Right atrium auricular region (tissue), 2 donors: ENCODE measurements around the gene GAK. TPM values are rescaled to one million over a fixed set of nuclear protein-coding genes. Genes with fewer than 3 reads are reported as not detected.

Experiments
- DNase-seq: peaks from one replicate; pipeline ENCODE4 v3.0.0-alpha.2; 2019; ENCODE audit warnings: low spot score
- H3K27ac ChIP-seq, 2 donors: fragments of 200-600 bp; sonication (generic); 1 replicate in 1 of 2; 2 replicates in 1 of 2; pipeline ENCODE4 v1.5.1; 2016 to 2019
- H3K27me3 ChIP-seq, 2 donors: fragments of 200-600 bp; sonication (generic); one replicate each; pipeline versions ENCODE4 v1.5.1 to v1.6.0; 2017 to 2019
- H3K36me3 ChIP-seq: fragments of 200-600 bp; sonication (generic); one replicate; pipeline ENCODE4 v1.5.1; 2016
- H3K4me1 ChIP-seq, 2 donors: fragments of 200-600 bp; sonication (generic); one replicate each; pipeline versions ENCODE4 v1.5.1 to v1.6.0; 2017 to 2019
- H3K4me3 ChIP-seq, 2 donors: fragments of 200-600 bp; sonication (generic); 1 replicate in 1 of 2; 2 replicates in 1 of 2; pipeline ENCODE4 v1.5.1; 2017 to 2019; ENCODE audit warnings: mild to moderate bottlenecking in 1 of 2, moderate library complexity in 1 of 2
- H3K9me3 ChIP-seq, 2 donors: fragments of 200-600 bp; sonication (generic); one replicate each; pipeline ENCODE4 v1.5.1; 2019
- total RNA-seq, 2 donors: library from RNA; depleted of rRNA; stranded (reverse); fragments of >200 nt; gene quantifications; one replicate each; pipeline ENCODE4 v1.1.0, GENCODE V29; 2016
- TF ChIP-seq, protein P1 (sequence below), 2 donors: fragments of 200-600 bp; sonication (generic); IDR thresholded peaks; one replicate each; pipeline ENCODE4 v1.5.1; 2019; ENCODE audit warnings: antibody characterized with exemption in 2 of 2

GAK gene
- total RNA-seq, 2 donors from 2014 or later, result 27.8 to 52.2 TPM

DNA sequence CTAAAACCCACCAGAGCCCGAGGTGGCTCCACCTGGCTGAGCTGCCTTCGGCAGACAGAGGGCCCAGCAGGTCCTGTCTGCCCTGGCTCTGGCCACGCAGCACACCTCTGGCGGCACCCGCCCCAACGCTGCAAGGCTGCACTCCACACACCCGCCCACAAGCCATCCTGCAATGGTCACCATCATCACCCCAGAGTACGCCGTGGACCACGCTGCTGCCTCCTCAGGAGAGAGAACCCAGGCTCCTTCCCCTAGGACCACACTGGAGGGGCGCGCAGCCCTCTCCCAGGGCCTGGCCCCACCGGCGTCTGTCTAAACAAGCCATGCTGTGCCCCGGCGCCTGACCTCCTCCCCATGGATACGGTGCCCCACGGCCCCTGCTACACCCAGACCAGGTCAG lies 66.5 kb downstream of the GAK start:
- no peak overlapping the region for H3K27ac ChIP-seq
- no peaks in the 10 kb centered on the region for H3K4me1 ChIP-seq
- H3K9me3 ChIP-seq, result no peaks in the 10 kb centered on the region
- H3K4me3 ChIP-seq, result no peak overlapping the region
- H3K27me3 ChIP-seq, result no peaks in the 10 kb centered on the region
- TF ChIP-seq, protein P1, sequence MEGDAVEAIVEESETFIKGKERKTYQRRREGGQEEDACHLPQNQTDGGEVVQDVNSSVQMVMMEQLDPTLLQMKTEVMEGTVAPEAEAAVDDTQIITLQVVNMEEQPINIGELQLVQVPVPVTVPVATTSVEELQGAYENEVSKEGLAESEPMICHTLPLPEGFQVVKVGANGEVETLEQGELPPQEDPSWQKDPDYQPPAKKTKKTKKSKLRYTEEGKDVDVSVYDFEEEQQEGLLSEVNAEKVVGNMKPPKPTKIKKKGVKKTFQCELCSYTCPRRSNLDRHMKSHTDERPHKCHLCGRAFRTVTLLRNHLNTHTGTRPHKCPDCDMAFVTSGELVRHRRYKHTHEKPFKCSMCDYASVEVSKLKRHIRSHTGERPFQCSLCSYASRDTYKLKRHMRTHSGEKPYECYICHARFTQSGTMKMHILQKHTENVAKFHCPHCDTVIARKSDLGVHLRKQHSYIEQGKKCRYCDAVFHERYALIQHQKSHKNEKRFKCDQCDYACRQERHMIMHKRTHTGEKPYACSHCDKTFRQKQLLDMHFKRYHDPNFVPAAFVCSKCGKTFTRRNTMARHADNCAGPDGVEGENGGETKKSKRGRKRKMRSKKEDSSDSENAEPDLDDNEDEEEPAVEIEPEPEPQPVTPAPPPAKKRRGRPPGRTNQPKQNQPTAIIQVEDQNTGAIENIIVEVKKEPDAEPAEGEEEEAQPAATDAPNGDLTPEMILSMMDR (IDR thresholded peaks at IDR 0.05), result no peak
- H3K36me3 ChIP-seq, result peaks cover 85% of the 10 kb centered on the region
- DNase-seq, result no peak

DNA sequence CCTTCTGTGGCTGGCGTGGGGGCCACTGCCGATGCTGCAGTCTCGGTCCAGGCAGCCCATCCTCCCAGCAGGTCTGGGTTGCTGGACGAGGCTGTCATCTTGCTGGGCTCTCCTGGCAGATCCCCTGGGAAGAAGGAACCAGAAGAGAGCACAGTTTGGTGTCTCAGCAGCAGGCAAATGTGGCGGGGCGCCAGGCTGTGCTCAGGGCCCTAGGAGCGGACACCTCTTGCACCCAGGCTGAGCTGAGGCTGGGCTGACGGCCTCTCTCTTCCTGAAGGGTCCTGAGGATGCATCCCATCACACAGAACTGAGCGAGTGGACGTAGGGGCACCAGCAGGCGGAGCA lies 67.0 kb downstream of the GAK start:
- no peaks in the 10 kb centered on the region for H3K9me3 ChIP-seq
- TF ChIP-seq, protein P1 (IDR thresholded peaks at IDR 0.05), result no peak
- no peaks in the 10 kb centered on the region for H3K4me1 ChIP-seq
- no peak overlapping the region for H3K4me3 ChIP-seq
- no peak for DNase-seq
- peaks cover 82% of the 10 kb centered on the region for H3K36me3 ChIP-seq
- no peaks in the 10 kb centered on the region for H3K27me3 ChIP-seq
- H3K27ac ChIP-seq, result no peak overlapping the region

DNA sequence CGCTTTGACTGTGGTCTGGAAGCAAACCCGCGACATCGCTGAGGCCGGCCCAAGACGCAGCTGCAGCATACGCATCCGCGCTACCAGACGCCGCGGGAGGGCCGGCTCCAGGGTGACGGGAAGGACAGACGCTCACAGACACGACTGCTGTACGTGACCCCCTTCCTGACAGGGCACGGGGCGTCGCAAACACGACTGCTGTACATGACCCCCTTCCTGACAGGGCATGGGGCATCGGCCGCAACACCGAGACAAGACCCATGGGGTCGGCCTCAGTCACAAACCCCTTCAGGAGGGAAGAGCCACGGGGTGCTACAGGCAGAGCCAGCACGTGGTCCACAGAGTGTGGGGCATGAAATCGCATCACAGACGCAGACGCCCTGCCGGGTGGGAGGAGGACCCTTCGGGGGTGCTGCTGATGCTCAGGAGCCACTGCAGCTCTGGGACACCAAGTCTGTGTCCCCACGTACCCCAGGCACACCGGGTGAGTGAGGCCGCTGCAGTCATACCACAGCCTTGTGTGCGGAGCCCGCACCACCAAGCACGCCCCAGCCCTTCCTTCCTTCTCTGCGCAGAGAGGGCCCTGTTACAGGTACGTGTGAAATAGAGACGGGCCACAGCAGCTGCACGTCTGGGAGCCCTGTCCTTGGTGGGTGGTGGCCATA lies 67.5 kb downstream of the GAK start:
- no peak overlapping the region for H3K4me3 ChIP-seq
- no peak for DNase-seq

DNA sequence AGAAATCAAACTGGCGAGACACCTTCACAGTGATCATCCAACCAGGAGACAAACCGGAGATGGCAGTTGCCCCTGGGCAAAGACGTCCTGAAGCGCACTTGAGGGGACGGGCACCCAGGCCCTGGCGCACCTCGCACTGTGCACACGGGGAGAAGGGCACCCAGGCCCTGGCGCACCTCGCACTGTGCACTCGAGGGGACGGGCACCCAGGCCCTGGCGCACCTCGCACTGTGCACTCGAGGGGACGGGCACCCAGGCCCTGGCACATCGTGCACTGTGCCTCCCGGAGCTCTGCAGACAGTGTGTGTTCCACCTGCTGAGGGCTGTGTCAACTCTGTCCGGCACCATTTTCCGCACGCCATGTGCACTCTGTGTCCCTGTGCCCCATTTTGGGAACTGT lies 71.6 kb downstream of the GAK start:
- no peaks in the 10 kb centered on the region for H3K4me1 ChIP-seq
- H3K36me3 ChIP-seq, result peaks cover 72% of the 10 kb centered on the region
- no peaks in the 10 kb centered on the region for H3K27me3 ChIP-seq
- no peaks in the 10 kb centered on the region for H3K9me3 ChIP-seq
- TF ChIP-seq, protein P1 (IDR thresholded peaks at IDR 0.05), result no peak
- H3K27ac ChIP-seq, result no peak overlapping the region
- DNase-seq, result no peak
- H3K4me3 ChIP-seq, result no peak overlapping the region

More for the DNA sequence above, 67.5 kb downstream of the GAK start:
- TF ChIP-seq, protein P1 (IDR thresholded peaks at IDR 0.05), result no peak
- Histone ChIP-seq H3K9me3 (no peaks in the 10 kb centered on the region), H3K36me3 (peaks cover 79% of the 10 kb centered on the region), H3K27me3 (no peaks in the 10 kb centered on the region), H3K4me1 (no peaks in the 10 kb centered on the region), H3K27ac (no peak overlapping the region)

DNA sequence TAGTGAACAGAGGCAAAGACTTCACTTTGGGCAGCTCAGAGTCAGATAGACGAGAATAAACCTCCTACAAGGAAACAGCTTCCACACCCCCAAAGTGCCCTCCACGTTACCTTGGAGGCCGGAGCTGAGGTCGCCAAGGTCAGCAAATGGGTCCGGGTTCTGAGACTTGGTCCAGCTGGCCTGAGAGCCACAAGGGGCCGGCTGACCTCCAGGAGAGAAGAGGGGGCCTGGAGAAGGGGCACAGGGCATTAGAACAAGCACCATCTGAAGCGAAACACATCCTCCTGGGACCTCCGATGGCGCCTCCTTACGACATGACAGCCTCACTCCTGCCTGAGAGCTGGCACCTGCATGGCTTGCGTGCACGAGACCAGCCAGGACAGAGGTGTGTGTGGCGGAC lies 72.6 kb downstream of the GAK start:
- Histone ChIP-seq H3K27me3 (no peaks in the 10 kb centered on the region), H3K36me3 (peaks cover 61% of the 10 kb centered on the region), H3K4me3 (no peak overlapping the region)

More for the DNA sequence above, 72.6 kb downstream of the GAK start:
- TF ChIP-seq, protein P1 (IDR thresholded peaks at IDR 0.05), result no peak
- no peaks in the 10 kb centered on the region for H3K4me1 ChIP-seq
- DNase-seq, result no peak
- no peak overlapping the region for H3K27ac ChIP-seq
- no peaks in the 10 kb centered on the region for H3K9me3 ChIP-seq
